ENCODE measurements around the gene GSTT2. TPM values are rescaled to one million over a fixed set of nuclear protein-coding genes. Genes with fewer than 3 reads are reported as not detected.
"Not testable (repeated sequence)": the region's sequence is repeated elsewhere in the genome, so short reads cannot be mapped to it uniquely, and the experiment has no call there.

GSTT2 gene
- polyA plus RNA-seq, 1 donor = 0.32 TPM

DNA sequence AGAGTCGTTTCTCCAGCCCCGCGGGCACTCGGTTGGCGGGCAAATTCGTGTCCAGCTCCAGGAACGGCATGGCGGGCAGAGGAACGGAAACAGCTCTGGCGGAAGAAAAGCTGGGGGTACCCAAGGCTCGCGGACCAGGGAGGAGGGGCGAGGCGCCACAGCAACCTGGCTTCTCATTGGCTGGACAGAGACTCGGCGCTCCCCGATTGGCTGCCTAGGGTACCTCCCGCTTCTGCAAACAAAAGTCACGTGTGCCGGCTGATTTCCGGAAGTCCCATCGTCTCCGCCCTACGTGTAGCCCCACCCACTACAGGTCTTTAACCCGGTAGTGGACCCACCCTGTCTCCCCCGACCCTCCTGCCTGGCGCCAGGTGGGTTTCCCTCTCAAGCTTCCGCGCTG lies 5.6 kb upstream of the GSTT2 start, which contains the start of gene DDT:
DDT (minus strand) TSS at position 97 of the 400 bp plus-strand sequence; CDS start at position 70, 27 bp downstream.
- not testable (repeated sequence) for DNase-seq (ENCODE audit: low read depth)

DNA sequence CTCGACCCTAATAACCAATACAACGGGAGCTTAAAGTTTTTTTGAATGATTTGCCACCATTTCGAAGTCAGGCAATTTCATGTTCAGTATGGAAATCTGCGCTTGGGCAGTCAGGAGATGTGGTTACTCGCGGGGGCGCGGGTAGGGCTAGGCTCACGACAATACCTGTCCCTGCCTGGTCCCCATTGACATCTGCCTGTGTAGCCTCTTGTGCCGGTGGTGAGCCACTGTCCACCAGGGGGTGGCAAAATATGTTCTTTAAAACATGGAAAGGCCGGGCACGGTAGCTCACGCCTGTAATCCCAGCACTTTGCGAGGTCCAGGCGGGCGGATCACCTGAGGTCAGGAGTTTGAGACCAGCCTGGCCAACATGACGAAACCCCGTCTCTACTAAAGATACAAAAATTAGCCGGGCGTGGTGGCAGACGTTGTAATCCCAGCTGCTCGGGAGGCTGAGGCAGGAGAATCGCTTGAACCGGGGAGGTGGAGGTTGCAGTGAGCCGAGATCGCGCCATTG lies 5.0 kb upstream of the GSTT2 start:
- not testable (repeated sequence) for DNase-seq (ENCODE audit: low read depth)

DNA sequence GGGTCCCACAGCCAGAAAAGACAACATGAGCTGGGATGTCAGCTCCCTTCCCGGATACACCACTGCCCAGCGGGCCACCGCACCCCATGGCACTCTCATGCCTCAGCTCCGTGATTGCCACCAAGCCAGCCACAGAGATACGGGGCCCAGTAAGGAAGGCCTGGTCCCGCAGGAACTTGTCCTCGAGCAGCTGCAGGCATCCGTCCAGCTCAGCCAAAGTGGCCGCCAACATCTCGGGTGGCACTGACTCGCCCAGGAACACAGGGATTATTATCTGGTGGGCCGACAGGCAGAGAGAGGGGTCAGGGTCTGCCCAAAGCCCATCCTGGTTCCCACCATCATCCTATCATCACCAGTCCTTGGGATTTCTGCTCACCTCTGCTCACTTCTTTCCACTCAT lies 2.6 kb upstream of the GSTT2 start:
- DNase-seq (ENCODE audit: low read depth) = not testable (repeated sequence)

DNA sequence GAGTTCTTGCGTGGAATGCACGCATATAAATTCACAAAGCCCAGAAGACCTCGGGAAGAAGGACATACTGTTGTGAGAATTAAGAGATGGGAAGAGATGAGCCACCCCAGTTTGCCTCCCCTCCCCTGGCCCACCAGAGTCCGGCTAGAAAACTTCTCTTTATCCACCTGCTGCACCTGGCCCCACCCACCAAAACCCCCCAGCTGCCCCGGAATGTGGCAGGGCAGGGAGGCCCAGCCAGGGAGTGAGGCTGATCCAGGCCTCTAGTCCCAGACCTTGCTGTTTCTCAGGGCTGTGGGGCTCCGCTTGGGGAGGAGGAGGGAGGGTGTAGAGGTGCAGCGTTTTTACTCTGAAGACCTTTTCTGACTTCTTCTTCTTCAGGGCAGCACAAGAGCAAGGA lies 633 bp downstream of the GSTT2 start:
- DNase-seq (ENCODE audit: low read depth) = not testable (repeated sequence)

DNA sequence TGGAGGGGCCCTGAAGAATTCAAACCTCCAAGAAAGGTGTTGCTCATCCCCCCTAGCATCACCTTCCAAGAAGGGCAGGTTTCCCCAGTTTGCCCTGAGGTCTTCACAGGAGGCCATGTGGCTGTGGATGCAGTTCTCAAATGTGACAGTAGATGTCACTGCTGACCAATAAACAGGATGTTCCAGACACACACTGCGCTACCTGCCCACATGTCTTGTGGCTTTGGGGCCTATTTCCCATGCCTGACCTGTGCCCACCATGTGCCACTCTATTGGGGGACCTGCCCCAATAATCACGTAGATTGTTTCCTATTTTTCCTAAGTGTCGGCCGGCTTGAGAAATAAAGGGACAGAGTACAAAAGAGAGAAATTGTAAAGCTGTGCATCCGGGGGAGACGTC lies 4.5 kb downstream of the GSTT2 start:
- DNase-seq (ENCODE audit: low read depth) = no peak

DNA sequence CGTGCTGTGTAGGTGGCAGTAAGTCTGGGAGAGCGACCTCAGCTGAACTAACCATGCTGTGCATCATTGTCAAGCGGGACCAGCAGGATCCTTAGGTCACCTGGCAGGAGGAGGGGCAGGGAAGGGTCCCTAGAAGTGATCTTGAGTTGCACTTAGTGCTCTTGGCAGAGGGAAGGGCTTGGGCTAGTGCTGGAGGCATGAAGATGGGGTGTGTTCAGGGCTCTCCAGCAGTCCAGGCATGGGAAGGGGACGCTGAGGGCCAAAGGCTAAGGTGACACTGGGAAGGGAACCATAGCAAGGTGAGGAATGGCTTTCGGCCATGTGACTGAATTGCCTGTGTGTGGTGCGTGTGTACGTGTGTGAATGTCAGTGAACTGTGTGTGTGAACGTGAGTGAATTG lies 6.2 kb downstream of the GSTT2 start:
- DNase-seq (ENCODE audit: low read depth) = not testable (repeated sequence)

DNA sequence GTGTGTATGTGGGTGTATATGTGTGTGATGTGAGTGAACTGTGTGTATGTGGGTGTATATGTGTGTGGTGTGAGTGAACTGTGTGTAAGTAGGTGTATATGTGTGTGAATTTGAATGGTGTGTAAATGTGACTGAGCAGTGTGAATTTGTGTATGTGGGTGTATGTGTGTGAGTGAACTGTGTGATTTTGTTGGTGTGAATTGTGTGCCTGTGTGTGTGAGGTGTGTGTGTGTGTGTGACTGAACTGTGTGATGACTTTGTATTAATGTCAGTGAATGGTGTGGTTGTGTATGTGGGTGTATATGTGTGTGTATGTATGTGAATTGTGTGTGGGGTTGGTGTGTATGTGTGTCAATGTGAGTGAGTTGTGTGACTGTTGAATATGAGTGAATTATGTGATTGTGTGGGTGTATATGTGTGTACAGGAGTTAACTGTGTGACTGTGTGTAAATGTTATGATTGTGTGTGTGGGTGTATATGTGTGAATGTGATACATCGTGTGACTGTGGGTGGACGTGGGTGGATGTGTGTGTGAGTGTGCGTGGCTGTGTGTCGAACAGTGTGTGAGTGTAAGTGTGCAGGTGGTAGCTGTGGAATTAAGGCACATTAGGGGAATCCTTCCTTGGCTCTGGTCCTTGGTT lies 6.7 kb downstream of the GSTT2 start:
- DNase-seq (ENCODE audit: low read depth) = not testable (repeated sequence)

DNA sequence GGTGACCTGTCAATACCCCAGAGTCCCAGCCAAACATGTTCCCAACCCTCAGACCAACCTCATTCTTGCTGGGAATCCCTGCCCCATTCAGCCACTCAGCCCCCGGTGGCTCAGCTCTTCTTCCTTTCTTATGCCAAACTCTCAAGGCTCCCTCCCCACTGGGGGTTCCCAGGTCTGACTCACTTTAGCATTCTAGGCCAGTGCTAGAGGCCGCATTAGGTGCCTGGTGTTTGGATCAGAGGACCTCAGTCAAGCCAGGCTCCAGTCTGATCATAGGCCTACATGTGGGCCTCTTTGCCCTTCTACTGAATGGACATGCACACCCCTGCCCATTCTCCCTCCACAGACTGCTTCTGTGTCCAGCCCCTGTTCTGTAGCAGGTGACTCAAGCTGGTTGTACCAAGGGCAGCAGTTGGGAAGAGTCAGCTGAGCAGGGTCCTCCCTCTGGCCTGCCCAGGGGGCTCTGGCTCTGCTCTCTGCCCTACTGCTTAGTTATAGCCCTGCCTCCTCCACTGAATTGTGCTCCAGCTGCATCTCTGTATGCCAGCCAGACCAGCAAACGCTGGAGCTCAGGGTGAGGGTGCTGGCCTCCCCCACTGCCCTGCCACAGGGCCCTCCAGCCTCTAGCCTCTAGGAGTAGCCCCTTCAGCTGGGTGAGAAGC lies 9.8 kb downstream of the GSTT2 start:
- DNase-seq (ENCODE audit: low read depth) = not testable (repeated sequence)

DNA sequence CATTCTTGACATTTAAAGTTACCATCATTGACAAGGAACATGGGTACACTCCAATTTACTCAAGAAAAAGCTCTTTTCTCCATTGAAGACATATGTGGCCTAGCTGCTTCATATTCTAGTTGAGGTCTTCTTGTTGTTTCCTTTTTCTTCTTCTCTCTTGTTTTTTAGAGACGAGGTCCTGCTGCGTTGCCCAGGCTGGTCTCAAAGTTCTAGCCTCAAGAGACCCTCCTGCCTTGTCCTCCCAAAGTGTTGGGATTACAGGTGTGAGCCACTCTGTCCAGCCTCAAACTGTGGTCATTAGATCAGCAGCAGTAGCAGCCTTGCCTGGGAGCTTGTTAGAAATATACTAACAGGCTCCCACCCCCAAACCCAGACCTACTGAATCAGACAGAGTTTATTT lies 13.1 kb downstream of the GSTT2 start:
- not testable (repeated sequence) for DNase-seq (ENCODE audit: low read depth)

DNA sequence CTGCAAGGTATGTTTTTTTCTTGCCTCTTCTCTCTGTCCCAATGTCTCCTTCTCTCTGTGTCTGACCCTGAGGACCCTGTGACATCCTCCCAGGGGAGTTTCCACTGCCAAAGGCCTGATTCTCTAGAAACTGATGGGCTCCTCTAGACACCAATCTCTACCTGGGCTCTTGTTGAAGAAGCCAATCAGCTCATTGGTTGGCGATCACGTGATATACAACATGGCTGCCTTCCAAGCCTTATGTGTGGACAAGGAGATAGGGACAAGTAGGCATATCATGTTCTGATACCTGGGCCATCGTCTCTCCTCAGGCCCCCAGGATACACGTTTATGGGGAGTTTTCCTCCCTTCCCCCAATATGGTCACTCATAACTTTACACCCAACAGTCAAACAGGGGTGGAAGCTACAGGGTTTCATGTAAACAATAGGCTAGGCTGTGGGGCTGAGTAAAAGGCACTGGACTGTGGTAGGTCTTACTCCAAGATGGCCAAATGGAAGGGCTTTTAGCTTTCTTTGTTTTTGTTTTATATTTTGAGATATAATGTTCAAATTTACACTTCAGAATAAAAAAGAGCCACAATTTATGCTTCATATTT lies 13.7 kb downstream of the GSTT2 start:
- DNase-seq (ENCODE audit: low read depth) = not testable (repeated sequence)

DNA sequence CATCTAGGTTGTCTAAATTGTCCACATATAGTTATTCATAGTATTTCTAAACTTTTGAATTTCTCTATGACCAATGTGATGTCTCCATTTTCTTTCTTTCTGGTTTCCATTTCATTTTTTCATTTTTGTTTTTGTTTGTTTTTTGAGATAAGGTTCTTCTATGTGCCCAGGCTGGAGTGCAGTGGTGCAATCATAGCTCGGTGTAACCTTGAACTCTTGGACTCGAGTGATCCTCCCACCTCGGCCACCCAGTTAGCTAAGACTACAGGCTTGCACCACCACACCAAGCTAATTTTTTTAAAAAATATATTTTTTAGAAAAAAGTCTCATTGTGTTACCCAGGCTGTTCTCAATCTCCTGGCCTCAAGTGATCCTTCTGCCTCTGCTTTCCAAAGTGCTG lies 17.2 kb downstream of the GSTT2 start:
- no peak for DNase-seq (ENCODE audit: low read depth)

DNA sequence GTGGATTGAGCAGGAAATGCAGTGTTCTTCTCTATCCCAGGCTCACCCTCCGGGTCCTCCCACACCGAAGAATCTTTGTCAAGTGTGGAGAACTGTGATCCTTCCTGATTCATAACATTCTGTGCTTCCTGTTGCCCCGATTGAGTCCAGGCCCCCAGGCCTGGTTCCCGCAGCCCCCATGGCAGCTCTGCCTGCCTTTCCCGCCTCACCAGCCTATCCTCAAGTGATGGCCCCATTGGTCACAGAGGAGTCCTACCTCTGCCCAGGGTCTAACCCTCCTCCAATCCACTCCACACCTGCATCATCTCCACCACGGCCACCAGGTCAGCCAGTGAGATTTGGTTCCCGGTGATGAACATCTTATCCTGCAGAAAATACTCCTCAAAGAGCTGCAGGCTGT lies 19.8 kb downstream of the GSTT2 start:
- not testable (repeated sequence) for DNase-seq (ENCODE audit: low read depth)

DNA sequence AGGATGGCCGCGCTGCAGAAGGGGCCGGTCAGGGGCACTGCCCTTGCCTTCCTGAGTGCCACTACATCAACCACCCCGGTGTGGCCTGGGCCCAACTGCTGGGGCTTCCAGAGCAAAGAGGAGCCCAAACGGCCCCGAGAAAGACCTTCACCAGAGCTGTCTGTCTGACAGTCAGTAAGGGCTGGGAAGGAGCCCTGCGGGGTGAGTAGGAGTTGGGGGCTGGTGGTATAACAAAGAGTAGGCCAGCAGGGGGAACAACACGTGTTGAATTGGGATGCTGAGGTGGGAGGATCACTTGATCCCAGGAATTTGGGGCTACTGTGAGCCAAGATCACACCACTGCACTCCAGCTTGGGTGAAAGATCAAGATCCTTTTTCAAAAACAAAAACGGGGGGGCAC lies 21.4 kb downstream of the GSTT2 start:
- DNase-seq (ENCODE audit: low read depth) = no peak

DNA sequence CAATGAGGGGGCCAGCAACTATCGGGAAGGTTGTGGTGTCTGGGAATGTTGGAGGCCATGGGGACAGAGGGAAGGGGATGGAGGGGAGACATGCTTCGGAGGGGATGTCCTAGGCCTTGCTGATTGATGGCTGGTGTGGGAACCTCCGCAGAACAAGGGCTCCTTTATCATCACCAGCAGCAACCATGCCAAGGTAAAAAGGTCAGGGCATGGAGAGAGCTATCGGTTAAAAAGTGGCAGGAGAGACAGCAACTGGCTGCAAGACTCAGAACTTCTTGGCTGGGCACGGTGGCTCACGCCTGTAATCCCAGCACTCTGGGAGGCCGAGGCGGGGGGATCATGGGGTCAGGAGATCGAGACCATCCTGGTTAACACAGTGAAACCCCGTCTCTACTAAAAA lies 22.3 kb downstream of the GSTT2 start:
- no peak for DNase-seq (ENCODE audit: low read depth)

DNA sequence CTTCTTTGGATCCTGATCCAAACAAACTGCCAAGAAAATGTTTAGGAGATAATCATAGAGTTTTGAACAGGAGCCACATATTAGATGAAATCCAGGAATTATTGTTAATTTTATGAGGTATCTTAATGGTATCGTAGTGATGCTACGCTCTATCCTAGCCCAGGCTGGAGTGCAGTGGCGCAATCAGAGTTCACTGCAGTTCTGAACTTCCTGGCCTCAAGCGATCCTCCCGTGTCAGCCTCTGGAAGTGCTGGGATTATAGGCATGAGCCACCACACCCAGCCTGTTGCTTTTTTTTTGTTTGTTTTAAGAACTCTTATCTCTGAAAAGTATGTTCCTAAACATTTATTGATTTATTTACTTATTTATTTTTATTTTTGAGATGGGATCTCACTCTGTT lies 22.9 kb downstream of the GSTT2 start:
- no peak for DNase-seq (ENCODE audit: low read depth)

DNA sequence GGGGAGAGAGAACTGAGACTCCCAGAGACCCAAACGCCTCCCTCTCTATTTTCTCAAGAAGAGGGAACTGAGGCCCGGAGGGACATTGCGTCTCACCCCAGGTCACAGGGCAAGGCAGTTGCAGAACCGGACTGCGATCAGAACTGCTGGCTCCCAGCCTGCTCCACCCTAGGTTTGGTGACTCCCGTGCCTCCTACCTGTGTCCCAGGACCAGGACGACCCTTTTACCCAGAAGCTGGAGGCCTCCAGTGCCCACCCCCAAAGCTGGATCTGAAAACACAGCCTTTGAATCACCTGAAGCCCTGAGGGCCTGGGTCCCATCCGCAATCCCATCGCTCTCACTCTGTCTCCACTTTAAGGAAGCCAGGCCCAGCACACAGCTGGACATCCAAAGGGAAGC lies 24.0 kb downstream of the GSTT2 start:
- DNase-seq (ENCODE audit: low read depth) = no peak

DNA sequence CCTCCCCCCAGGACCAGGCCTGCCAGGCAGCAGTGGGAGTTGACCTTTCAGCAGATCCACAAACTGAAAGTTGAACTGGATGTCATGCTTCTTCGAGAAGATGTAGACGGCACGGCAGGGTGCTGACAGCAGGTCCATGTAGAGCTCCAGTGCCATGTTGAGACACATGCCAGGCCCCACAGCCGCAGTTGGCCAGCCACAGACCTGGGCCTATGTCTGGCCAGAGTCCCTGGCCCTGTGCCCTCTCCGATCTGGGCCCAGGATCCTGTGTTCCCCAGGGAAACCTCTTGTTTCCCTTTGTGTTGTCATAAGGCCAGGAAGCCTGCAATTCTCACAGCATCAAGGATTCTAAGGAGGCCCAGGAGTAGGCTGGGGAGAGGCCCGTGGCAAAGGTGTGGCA lies 25.3 kb downstream of the GSTT2 start, which contains the start of gene GSTT4:
GSTT4 (minus strand) TSS at position 253 of the 400 bp plus-strand sequence; CDS start at position 156, 97 bp downstream.
- DNase-seq (ENCODE audit: low read depth) = no peak

DNA sequence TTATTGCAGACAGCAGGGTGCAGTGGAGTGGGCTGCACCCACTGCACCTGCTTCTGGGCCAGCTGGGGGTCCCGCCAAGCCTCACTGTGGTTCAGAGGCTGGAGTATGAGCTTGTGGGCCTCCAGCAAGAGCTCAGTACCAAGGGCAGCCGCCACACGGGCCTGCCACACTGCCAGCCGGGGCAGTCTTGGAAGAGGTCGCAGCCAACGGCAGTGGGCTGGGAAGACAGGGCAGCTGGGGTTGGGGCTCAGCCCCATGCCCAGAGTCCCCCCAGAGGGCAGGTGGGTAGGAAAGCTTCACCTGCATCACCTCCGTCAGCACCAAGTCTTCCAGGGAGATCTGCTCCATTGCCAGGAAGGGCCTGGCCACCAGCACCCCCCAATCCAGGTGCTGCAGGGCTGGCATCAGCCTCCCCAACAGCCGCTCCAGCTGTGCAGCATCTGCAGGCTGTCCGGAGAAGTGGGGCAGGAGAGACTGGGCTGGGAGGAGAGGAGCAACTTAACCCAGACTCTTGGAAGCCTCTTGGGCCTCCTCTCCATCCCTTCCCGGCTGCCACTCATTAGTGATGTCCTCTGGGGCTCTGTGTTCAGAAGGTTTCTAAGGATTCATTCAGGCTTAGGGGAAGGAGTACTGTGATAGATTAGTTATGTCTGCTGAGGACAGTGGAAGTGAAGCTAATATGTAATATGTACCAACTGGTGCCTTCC lies 26.4 kb downstream of the GSTT2 start:
- DNase-seq (ENCODE audit: low read depth) = no peak

DNA sequence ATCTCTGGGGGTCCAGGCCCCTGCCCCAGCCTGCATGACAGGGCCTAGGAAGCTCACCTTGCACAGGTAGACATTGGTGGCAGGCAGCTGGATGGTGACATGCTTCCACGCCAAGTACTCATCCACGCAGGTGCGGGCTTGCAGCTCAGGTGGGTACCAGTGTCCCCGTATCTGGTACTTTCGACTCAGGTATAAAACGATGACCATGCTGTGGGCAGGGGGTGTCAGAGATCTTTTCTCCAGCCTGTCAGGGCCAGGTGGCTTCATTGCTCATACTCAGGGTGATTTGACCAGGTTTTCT lies 26.9 kb downstream of the GSTT2 start:
- DNase-seq (ENCODE audit: low read depth) = no peak

DNA sequence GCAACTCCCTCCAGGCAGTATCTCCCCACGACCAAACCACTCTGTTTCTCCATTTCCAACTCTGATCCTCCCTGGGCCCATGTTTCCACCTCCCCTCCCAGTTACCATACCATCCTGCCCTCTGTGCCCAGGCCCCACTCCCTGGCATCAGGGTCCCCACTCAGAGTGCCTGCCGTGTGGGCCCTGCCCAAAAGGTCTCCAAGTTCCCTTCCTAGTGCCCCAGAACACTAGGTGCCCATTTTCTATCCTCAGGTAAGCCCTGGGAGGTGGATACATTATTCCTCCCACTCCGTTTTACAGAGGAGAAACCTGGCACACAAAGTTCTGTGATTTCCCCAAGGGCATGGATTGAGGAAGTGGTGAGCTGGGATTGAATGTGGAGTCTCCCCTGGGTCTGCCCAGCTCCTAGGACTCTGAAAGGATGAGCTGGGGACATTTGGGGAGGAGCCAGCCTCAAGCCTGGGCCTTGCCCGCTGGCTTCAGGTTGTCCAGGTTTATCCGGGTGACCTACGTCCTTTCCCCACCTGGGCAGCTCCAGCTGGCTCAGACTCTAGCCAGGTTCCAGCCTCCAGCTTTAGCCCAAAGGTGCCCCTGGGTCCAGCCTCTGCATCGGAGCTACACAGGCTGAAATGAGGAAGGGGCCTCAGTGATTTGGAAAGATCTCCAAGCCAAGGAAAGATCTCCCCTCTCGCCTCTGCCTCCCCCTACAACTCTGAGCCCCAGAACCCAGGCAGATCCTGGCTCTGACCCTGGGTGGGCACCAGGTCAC lies 27.5 kb downstream of the GSTT2 start:
- no peak for DNase-seq (ENCODE audit: low read depth)

DNA sequence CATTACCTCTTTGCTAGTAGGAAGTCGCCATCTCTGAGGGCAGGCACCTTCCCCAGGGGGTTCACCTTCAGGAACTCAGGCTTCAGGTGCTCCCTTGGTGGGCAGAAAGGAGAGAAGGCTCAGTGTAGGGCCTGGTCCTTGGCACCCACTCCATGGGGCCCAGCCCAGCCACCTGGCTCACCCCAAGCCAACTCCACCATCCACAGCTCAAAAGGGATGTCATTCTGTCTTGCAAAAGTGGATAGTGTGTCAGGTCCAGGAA lies 28.0 kb downstream of the GSTT2 start:
- DNase-seq (ENCODE audit: low read depth) = no peak

All from forelimb muscle (tissue), 1 donor.